Kidney tubule cell (primary cell): ENCODE measurements around the gene NHLH2.

Experiments
- DNase-seq: peaks from one replicate; pipeline ENCODE4 v3.0.0-alpha.2; 2018; ENCODE audit warnings: low spot score

NHLH2 gene

DNA sequence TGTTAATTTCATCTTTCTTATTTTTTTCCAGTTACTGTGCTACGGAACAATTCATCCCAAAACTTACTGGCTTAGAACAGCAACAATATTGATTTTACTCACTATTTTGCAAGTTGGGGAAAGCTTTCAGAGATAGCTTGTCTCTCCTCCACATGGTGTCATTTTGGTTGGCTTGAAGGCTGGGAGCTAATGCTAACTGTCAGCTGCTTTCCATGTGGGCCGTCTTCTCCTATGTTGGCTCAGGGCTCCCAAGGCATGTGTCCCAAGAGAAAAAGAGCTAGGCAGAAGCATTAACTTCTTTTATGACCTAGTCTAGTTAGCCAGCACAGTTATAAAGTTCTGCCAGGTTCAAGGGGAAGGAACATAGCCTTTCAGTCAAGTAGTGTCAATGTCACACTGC lies 38.5 kb downstream of the NHLH2 start:
- no peak for DNase-seq

DNA sequence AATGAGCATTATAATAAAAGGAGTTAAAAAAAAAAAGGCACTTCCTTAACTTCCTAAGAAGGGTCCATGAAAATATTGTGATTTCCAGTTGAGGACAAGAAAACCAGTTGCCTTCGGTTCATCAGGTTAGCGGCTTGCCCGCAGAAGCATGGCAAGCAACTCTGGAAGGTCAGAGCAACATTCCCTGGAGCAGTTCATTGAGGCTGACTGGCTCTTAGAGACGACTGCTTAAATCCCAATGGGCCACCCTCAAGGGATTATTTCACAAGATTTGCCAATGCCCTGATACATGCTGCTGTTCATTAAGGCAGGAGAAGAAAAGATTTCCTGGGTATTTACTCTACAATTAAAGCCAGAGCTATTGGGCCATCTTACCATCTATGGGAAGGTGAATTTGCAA lies 43.4 kb downstream of the NHLH2 start:
- no peak for DNase-seq

DNA sequence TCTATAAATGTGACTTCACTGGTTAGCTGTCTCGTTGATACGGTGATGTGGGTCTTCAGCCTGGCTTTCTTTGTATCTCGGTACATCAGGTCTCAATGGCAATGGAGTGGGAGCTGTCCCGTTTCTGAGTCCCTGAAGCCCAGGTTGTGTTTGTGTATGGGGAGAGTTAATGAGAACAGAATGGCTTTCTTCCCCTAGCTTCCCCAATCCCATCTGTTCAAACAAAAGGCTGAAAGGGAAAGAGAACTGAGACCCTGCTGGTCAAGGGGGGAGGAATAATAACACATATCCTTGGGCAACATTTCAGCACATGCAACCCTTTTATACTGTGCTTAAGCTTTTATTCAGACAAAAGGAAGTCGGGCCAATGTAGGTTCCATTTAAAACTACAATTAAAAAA lies 44.0 kb downstream of the NHLH2 start:
- DNase-seq = no peak

DNA sequence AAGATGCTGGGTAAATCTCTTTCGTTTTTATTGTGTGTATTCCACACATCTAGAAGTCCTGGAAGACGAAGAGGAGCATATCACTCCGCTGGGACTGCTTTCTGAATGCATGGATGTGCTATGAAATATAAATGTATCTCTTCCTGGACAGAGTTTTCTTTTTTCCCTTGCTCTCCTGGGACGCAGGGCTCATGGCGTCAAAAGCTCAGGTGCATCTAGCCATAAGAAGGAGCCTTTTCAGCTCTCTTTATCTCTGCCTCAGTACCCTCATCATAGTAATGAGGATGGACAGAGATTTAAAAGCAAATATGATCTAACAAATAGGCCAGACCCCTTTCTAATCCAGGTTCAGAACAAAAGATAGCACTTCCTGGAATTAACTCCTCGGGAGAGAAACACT lies 44.9 kb downstream of the NHLH2 start:
- no peak for DNase-seq

DNA sequence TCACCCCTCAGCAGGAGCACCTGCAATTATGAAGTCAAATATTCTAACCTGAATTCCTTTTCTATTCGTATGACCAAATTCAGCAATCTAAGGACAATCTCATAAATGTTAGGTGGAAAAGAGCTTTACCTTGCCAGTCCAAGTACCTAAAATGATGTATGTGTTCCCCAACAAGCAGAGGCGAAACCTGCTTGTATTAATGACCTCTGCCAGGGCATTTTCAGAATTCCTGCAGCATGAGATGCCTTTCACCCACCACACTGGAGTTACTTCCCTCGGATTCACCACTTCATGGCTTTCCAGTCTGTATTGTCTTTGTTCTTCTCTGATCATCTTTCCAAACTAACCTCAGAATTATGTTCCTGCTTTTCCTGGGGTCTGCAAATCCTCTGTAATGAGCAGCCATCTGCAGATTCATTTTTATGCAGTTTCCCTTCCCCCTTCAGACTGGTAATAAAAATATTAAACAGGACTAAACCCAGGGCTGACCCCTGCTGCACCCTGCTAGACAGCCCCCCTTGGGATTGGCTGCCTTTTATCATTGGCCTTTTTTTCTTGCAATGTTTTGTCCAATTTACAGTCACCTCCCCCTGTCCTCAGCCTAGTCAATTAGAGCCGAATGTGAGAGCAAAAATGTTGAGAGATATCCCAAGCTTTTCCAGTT lies 45.8 kb downstream of the NHLH2 start:
- DNase-seq = peak; percentile 7

- no peak for DNase-seq
Measured at GRCh38 chr1:115793162-115793561, 47.8 kb downstream of the NHLH2 start.

- no peak for DNase-seq
Measured at GRCh38 chr1:115791816-115792215, 49.1 kb downstream of the NHLH2 start.

GRCh38 chr1:115790846-115791245 lies 50.1 kb downstream of the NHLH2 start:
- DNase-seq = peak; percentile 13

DNA sequence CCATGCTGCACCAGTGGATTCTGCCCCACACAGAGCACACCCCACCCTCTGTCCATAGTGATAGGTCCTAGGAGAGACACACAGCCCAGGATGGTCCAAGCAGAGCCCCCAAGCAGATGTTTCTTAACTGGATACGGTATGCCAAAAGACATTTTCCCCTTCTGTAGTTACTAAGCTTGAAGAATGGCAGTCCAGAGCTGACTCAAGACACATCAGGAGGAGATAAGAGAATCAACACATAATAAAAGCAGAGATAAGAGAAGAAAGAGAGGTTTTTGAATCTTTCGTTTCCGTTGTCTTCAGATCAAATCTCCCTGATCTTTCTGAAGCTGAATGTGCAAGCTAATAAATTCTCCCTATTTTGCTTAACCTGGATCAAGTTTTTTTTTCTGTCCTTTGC lies 50.6 kb downstream of the NHLH2 start:
- DNase-seq = no peak
